Upper lobe of left lung (tissue), 6 donors: ENCODE measurements around the gene PCBP3. TPM values are rescaled to one million over a fixed set of nuclear protein-coding genes. Genes with fewer than 3 reads are reported as not detected.

Source experiments
- ATAC-seq, 2 donors: fragments of 200-7000 bp; cut with Tn5 transposase; one replicate each; pipeline ENCODE4 v1.9.1; 2022; ENCODE audit warnings: mild to moderate bottlenecking in 2 of 2, moderate library complexity in 2 of 2; ENCODE audit not compliant: low FRiP score in 2 of 2
- DNase-seq, 2 donors: peaks; one replicate each; pipeline ENCODE4 v3.0.0-alpha.2; 2019 to 2020
- H3K27ac ChIP-seq, 4 donors: fragments of 200-600 bp; sonication (generic); one replicate each; pipeline ENCODE4 v1.5.1; 2016 to 2019
- H3K27me3 ChIP-seq, 4 donors: fragments of 200-600 bp; sonication (generic); one replicate each; pipeline ENCODE4 v1.5.1; 2017 to 2019
- H3K36me3 ChIP-seq, 4 donors: fragments of 200-600 bp; sonication (generic); one replicate each; pipeline ENCODE4 v1.5.1; 2016 to 2019
- H3K4me1 ChIP-seq, 4 donors: fragments of 200-600 bp; sonication (generic); one replicate each; pipeline ENCODE4 v1.5.1; 2018 to 2019
- H3K4me3 ChIP-seq, 4 donors: fragments of 200-600 bp; sonication (generic); one replicate each; pipeline ENCODE4 v1.5.1; 2017 to 2019; ENCODE audit warnings: mild to moderate bottlenecking in 2 of 4, moderate library complexity in 1 of 4
- H3K9me3 ChIP-seq, 4 donors: fragments of 200-600 bp; sonication (generic); one replicate each; pipeline ENCODE4 v1.5.1; 2018 to 2019
- EP300 ChIP-seq, 4 donors: sonication (generic); formaldehyde crosslinking; IDR thresholded peaks; one replicate each; pipeline ENCODE4 v1.5.1; 2017; ENCODE audit warnings: antibody characterized with exemption in 4 of 4, control low read depth in 2 of 4
- POLR2A ChIP-seq, 4 donors: fragments of 450-650 bp; IDR thresholded peaks; one replicate each; pipeline ENCODE4 v1.5.1; 2016 to 2017; ENCODE audit warnings: antibody characterized with exemption in 4 of 4, mild to moderate bottlenecking in 2 of 4
- POLR2AphosphoS5 ChIP-seq, 2 donors: sonication (generic); formaldehyde crosslinking; IDR thresholded peaks; one replicate each; pipeline ENCODE4 v1.5.1; 2017; ENCODE audit warnings: antibody characterized with exemption in 2 of 2
- WGBS, 2 donors: methylation state at CpG; one replicate each; pipeline ENCODE4 v1.1.5; 2017 to 2018; 5-methylcytosine and 5-hydroxymethylcytosine counted together
- total RNA-seq, 6 donors: library from RNA; depleted of rRNA in 4 of 6; stranded (reverse); fragments of >200 nt in 4 of 6; gene quantifications; one replicate each; pipeline versions ENCODE4 v1.1.0 to v1.2.1, GENCODE V29; 2016 to 2021
- TF ChIP-seq, protein P1 (sequence below), 6 experiments: fragments of 450-650 bp in 4 of 6; fragments of 200-600 bp in 2 of 6; sonication (generic) in 2 of 6; IDR thresholded peaks; one replicate each; pipeline ENCODE4 v1.5.1; 2016 to 2019; ENCODE audit warnings: antibody characterized with exemption in 6 of 6
- donor health status: DM: no; HTN: no; CAD: no; lungs with moderate emphysema.
- donor health status: DM: no; HTN: yes; CAD: no; lungs with severe emphysema.

PCBP3 gene
- total RNA-seq, 6 donors from 2014 or later = 0.78 to 10.5 (median 3.3) TPM

DNA sequence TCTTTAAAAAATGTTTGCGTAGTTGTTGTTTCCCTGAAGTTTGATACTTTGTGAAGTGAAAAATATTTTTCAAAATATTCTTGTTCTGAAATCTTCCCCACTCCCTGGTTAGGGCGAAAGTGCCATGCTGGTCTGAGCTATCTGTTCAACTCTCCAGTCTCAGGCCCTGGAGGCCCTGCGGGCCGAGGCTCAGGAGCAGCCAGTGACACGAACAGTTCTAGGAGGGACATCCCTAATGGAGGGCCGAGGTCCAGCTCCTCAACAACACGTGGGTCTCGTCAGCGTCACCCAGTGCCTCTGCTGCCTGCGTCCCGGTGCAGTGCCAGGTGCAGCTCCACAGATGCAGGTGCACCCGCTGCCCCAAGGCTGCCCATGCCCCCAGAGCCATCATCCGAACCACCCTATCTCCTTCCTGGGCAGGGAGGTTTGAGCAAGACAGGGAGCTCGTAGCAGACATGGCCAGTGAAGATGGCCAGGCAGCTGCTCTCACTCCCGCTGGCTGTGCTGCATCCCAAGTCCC, 268.3 kb downstream of the PCBP3 start:
- WGBS, 2 donors = 91 to 94% methylated on average over 4 to 15 of the region's 15 CpGs
- Histone ChIP-seq H3K9me3 (no peaks in the 10 kb centered on the region), H3K27me3 (no peaks in the 10 kb centered on the region), H3K27ac (no peak overlapping the region), H3K36me3 (no peaks in the 10 kb centered on the region), H3K4me1 (no peaks in the 10 kb centered on the region), H3K4me3 (no peak overlapping the region)
- peak in 1 of 2 donors; percentile 68 for DNase-seq
- no peak for TF ChIP-seq POLR2AphosphoS5 (IDR thresholded peaks at IDR 0.05)
- no peak for ATAC-seq

DNA sequence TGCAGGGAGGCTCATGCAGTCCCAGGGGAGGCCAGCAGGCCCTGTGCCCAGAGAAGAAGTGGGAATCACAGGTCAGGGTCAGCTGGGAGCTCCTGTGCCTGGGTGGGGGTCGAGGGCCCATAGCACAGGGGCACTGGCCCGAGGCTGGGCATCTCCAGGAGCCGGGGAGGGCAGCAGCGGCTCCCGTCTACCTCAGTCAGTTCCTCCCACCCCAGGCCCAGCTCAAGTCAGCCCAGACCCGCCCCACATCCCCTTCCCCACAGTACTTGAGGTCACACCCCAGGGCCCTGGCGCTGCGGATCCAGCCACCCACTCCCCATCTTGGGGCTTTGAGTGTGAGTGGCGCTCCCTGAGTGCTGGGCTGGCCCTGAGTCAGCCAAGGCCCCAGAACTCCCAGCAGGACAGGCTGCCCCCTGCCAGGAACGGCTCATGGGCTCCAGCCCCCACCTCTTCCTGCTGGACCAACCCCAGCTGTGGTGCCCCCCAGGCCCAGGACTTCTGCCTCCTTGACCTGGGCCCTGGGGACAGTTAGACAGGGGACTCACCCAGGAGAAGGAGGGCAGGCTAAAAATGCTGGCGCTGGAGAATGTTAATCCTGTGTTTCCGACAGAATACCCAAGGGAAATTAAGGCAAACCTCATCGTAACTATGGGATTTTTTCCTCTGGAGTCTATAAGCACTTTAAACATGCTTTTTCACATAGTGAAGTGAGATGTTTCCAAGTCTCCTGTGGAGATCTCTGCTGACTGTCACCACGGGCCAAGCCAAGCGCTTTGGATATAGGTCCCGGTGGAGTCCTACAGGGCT, 269.3 kb downstream of the PCBP3 start:
- WGBS, 2 donors = 77 to 93% methylated on average over 7 to 16 of the region's 16 CpGs
- Histone ChIP-seq H3K27ac (no peak overlapping the region), H3K36me3 (no peaks in the 10 kb centered on the region), H3K4me1 (no peaks in the 10 kb centered on the region), H3K4me3 (no peak overlapping the region), H3K9me3 (no peaks in the 10 kb centered on the region), H3K27me3 (no peaks in the 10 kb centered on the region)
- ATAC-seq (no peak), DNase-seq (peak in 1 of 2 donors; percentile 71)
- TF ChIP-seq EP300 (IDR thresholded peaks at IDR 0.05) = no peak
- no peak for TF ChIP-seq POLR2A (IDR thresholded peaks at IDR 0.05)
- TF ChIP-seq POLR2AphosphoS5 (IDR thresholded peaks at IDR 0.05) = no peak
- TF ChIP-seq, protein P1, sequence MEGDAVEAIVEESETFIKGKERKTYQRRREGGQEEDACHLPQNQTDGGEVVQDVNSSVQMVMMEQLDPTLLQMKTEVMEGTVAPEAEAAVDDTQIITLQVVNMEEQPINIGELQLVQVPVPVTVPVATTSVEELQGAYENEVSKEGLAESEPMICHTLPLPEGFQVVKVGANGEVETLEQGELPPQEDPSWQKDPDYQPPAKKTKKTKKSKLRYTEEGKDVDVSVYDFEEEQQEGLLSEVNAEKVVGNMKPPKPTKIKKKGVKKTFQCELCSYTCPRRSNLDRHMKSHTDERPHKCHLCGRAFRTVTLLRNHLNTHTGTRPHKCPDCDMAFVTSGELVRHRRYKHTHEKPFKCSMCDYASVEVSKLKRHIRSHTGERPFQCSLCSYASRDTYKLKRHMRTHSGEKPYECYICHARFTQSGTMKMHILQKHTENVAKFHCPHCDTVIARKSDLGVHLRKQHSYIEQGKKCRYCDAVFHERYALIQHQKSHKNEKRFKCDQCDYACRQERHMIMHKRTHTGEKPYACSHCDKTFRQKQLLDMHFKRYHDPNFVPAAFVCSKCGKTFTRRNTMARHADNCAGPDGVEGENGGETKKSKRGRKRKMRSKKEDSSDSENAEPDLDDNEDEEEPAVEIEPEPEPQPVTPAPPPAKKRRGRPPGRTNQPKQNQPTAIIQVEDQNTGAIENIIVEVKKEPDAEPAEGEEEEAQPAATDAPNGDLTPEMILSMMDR (IDR thresholded peaks at IDR 0.05) = no peak

GRCh38 chr21:45913418-45913765, 269.9 kb downstream of the PCBP3 start:
- DNase-seq (peak in 1 of 2 donors; percentile 65), ATAC-seq (no peak)
- WGBS, 2 donors = 96% methylated on average over 10 of the region's 10 CpGs; no CpG with 5 or more reads in 1 of the 2 donors
- H3K4me1 ChIP-seq = no peaks in the 10 kb centered on the region
- H3K9me3 ChIP-seq = no peaks in the 10 kb centered on the region
- no peaks in the 10 kb centered on the region for H3K36me3 ChIP-seq
- no peaks in the 10 kb centered on the region for H3K27me3 ChIP-seq
- TF ChIP-seq EP300 (IDR thresholded peaks at IDR 0.05) = no peak
- no peak for TF ChIP-seq POLR2A (IDR thresholded peaks at IDR 0.05)
- H3K27ac ChIP-seq = no peak overlapping the region
- H3K4me3 ChIP-seq = no peak overlapping the region

- peak in 1 of 2 donors; percentile 41 for DNase-seq
- no peaks in the 10 kb centered on the region for H3K27me3 ChIP-seq
- H3K27ac ChIP-seq = no peak overlapping the region
- ATAC-seq = no peak
- 90 to 95% methylated on average over 21 to 22 of the region's 22 CpGs for WGBS, 2 donors
- TF ChIP-seq EP300 (IDR thresholded peaks at IDR 0.05) (no peak), POLR2A (IDR thresholded peaks at IDR 0.05) (no peak), POLR2AphosphoS5 (IDR thresholded peaks at IDR 0.05) (no peak)
- TF ChIP-seq, protein P1 (IDR thresholded peaks at IDR 0.05) = no peak
- no peaks in the 10 kb centered on the region for H3K9me3 ChIP-seq
- H3K36me3 ChIP-seq = no peaks in the 10 kb centered on the region
- H3K4me3 ChIP-seq = no peak overlapping the region
- H3K4me1 ChIP-seq = no peaks in the 10 kb centered on the region
Observed at GRCh38 chr21:45913886-45914285, 270.4 kb downstream of the PCBP3 start.

GRCh38 chr21:45914321-45914845, 270.9 kb downstream of the PCBP3 start:
- no peak overlapping the region for H3K27ac ChIP-seq
- ATAC-seq (no peak), DNase-seq (peak in 1 of 2 donors; percentile 66)
- WGBS, 2 donors = 86 to 88% methylated on average over 13 to 22 of the region's 22 CpGs
- no peaks in the 10 kb centered on the region for H3K4me1 ChIP-seq
- H3K36me3 ChIP-seq = no peaks in the 10 kb centered on the region
- no peak for TF ChIP-seq POLR2AphosphoS5 (IDR thresholded peaks at IDR 0.05)
- no peak for TF ChIP-seq EP300 (IDR thresholded peaks at IDR 0.05)
- TF ChIP-seq, protein P1 (IDR thresholded peaks at IDR 0.05) = no peak
- TF ChIP-seq POLR2A (IDR thresholded peaks at IDR 0.05) = no peak
- no peaks in the 10 kb centered on the region for H3K9me3 ChIP-seq
- no peak overlapping the region for H3K4me3 ChIP-seq
- no peaks in the 10 kb centered on the region for H3K27me3 ChIP-seq
